IMR-90 (cell line): ENCODE measurements around the gene WNT7B. TPM values are rescaled to one million over a fixed set of nuclear protein-coding genes. Genes with fewer than 3 reads are reported as not detected.
A peak's percentile ranks its signal among the peaks of the same experiment; 100 is the strongest.

ENCODE experiments used
- ATAC-seq: fragments of 200-7000 bp; cut with Tn5 transposase; 2 replicates; pipeline ENCODE4 v1.9.1; 2020; ENCODE audit warnings: low read depth, mild to moderate bottlenecking, moderate library complexity
- BruUV-seq: library from RNA; stranded (reverse); fragments of 400-500 nt; replicated peaks from 2 replicates; lab custom pipeline; 2021; lab: Mats Ljungman, UMichigan
- CTCF ChIA-PET: fragments of 300-600 bp; formaldehyde crosslinking; extraction: SDS; loops from one replicate; lab custom pipeline; 2021; ENCODE audit warnings: antibody characterized with exemption; lab: Yijun Ruan, JAX
- POLR2A ChIA-PET: fragments of 300-600 bp; sonication (Branson Sonifier 250); formaldehyde crosslinking; loops from one replicate; lab custom pipeline; 2022; ENCODE audit warnings: antibody characterized with exemption; ENCODE audit not compliant: unreplicated experiment; lab: Charles Lee
- DNase-seq: peaks from one replicate; pipeline ENCODE4 v3.0.0; 2013
- H2AFZ ChIP-seq: replicated peaks from 2 replicates; pipeline ENCODE3; 2013; ENCODE audit warnings: low read length, mild to moderate bottlenecking; ENCODE audit not compliant: poor library complexity
- H2AK5ac ChIP-seq: 2 replicates; pipeline ENCODE4 v1.6.1; 2013; ENCODE audit warnings: low read depth, low read length, inconsistent platforms
- H2AK9ac ChIP-seq: replicated peaks from 2 replicates; pipeline ENCODE3; 2013; ENCODE audit warnings: mild to moderate bottlenecking, low read depth, low read length, moderate library complexity; ENCODE audit not compliant: poor library complexity
- H2BK120ac ChIP-seq: 2 replicates; pipeline ENCODE4 v1.6.1; 2013; ENCODE audit warnings: low read depth, low read length, inconsistent platforms
- H2BK15ac ChIP-seq: 3 replicates; pipeline ENCODE4 v1.6.1; 2013; ENCODE audit warnings: low read depth, low read length, inconsistent platforms
- H2BK20ac ChIP-seq: 2 replicates; pipeline ENCODE4 v1.6.1; 2013; ENCODE audit warnings: low read depth, mild to moderate bottlenecking, inconsistent platforms, low read length, moderate library complexity
- H2BK5ac ChIP-seq: 2 replicates; pipeline ENCODE4 v1.6.1; 2013; ENCODE audit warnings: mild to moderate bottlenecking, low read depth, low read length, inconsistent platforms; ENCODE audit not compliant: poor library complexity, severe bottlenecking
- H3K14ac ChIP-seq: replicated peaks from 2 replicates; pipeline ENCODE4 v1.6.1; 2013; ENCODE audit warnings: low read depth, low read length, inconsistent platforms
- H3K18ac ChIP-seq: 2 replicates; pipeline ENCODE4 v1.6.1; 2013; ENCODE audit warnings: low read depth, low read length, control low read depth
- H3K23ac ChIP-seq: 2 replicates; pipeline ENCODE4 v1.6.1; 2013; ENCODE audit warnings: low read depth, low read length, inconsistent platforms
- H3K27ac ChIP-seq: 2 replicates; pipeline ENCODE4 v1.5.1; 2013; ENCODE audit warnings: mild to moderate bottlenecking, control low read depth, low read length; ENCODE audit not compliant: insufficient read depth
- H3K27me3 ChIP-seq: 2 replicates; pipeline ENCODE4 v1.6.1; 2013; ENCODE audit warnings: low read length; ENCODE audit not compliant: control insufficient read depth, insufficient read depth
- H3K36me3 ChIP-seq: 2 replicates; pipeline ENCODE4 v1.6.1; 2013; ENCODE audit warnings: low read length, mixed read lengths; ENCODE audit not compliant: control insufficient read depth, insufficient read depth
- H3K4ac ChIP-seq: 2 replicates; pipeline ENCODE4 v1.6.1; 2013; ENCODE audit warnings: low read depth, low read length, inconsistent platforms
- H3K4me1 ChIP-seq: 2 replicates; pipeline ENCODE4 v1.6.1; 2013; ENCODE audit warnings: low read length, mixed read lengths; ENCODE audit not compliant: control insufficient read depth, insufficient read depth
- H3K4me2 ChIP-seq: 2 replicates; pipeline ENCODE4 v1.6.1; 2013; ENCODE audit warnings: low read depth, mild to moderate bottlenecking, control low read depth, low read length, moderate library complexity
- H3K4me3 ChIP-seq: 2 replicates; pipeline ENCODE4 v1.5.1; 2013; ENCODE audit warnings: low read depth, mild to moderate bottlenecking, control low read depth, low read length, moderate library complexity; ENCODE audit not compliant: insufficient read depth
- H3K56ac ChIP-seq: 2 replicates; pipeline ENCODE4 v1.6.1; 2013; ENCODE audit warnings: low read length, inconsistent platforms; ENCODE audit not compliant: insufficient read depth; ENCODE audit errors: extremely low read depth
- H3K79me1 ChIP-seq, 2 experiments: 2 replicates each; pipeline ENCODE4 v1.6.1; 2013; ENCODE audit warnings: low read length in 2 of 2, inconsistent platforms in 1 of 2, low read depth in 1 of 2
- H3K9ac ChIP-seq: 2 replicates; pipeline ENCODE4 v1.6.1; 2013; ENCODE audit warnings: low read depth, low read length, control low read depth
- H3K9me1 ChIP-seq: 2 replicates; pipeline ENCODE4 v1.6.1; 2013; ENCODE audit warnings: low read length, inconsistent platforms; ENCODE audit not compliant: insufficient read depth
- H3K9me3 ChIP-seq: 2 replicates; pipeline ENCODE4 v1.6.1; 2013; ENCODE audit warnings: low read length; ENCODE audit not compliant: control insufficient read depth, insufficient read depth
- H4K20me1 ChIP-seq: 2 replicates; pipeline ENCODE4 v1.6.1; 2013; ENCODE audit warnings: low read length, inconsistent platforms; ENCODE audit not compliant: insufficient read depth
- H4K5ac ChIP-seq: 2 replicates; pipeline ENCODE4 v1.6.1; 2013; ENCODE audit warnings: mild to moderate bottlenecking, low read depth, low read length, control low read depth
- H4K8ac ChIP-seq, 2 experiments: 2 replicates each; pipeline ENCODE4 v1.6.1; 2013; ENCODE audit warnings: low read depth in 2 of 2, low read length in 2 of 2, control low read depth in 1 of 2, inconsistent platforms in 1 of 2
- H4K91ac ChIP-seq: 2 replicates; pipeline ENCODE4 v1.6.1; 2013; ENCODE audit warnings: low read depth, low read length, inconsistent platforms; ENCODE audit not compliant: insufficient read depth
- BHLHE40 ChIP-seq: fragments of 150-350 bp; IDR thresholded peaks from 2 replicates; pipeline ENCODE4 v1.6.1; 2016; ENCODE audit warnings: mild to moderate bottlenecking, low read depth, low read length
- CEBPB ChIP-seq: IDR thresholded peaks from 2 replicates; pipeline ENCODE4 v1.6.1; 2012; ENCODE audit warnings: low read depth, low read length, improper control_type of control experiment
- CHD1 ChIP-seq: IDR thresholded peaks from 2 replicates; pipeline ENCODE4 v1.6.1; 2012; ENCODE audit warnings: low read depth, low read length, improper control_type of control experiment
- FOS ChIP-seq: fragments of 150-350 bp; IDR thresholded peaks from 2 replicates; pipeline ENCODE4 v1.6.1; 2016; ENCODE audit warnings: low read depth, low read length
- MAFK ChIP-seq: IDR thresholded peaks from 2 replicates; pipeline ENCODE4 v1.6.1; 2012; ENCODE audit warnings: low read depth, low read length, improper control_type of control experiment
- MAZ ChIP-seq: IDR thresholded peaks from 2 replicates; pipeline ENCODE4 v1.6.1; 2012; ENCODE audit warnings: low read depth, mild to moderate bottlenecking, low read length, improper control_type of control experiment, moderate library complexity, borderline replicate concordance
- MXI1 ChIP-seq: IDR thresholded peaks from 2 replicates; pipeline ENCODE4 v1.6.1; 2012; ENCODE audit warnings: low read depth, mild to moderate bottlenecking, low read length, moderate library complexity, borderline replicate concordance
- POLR2A ChIP-seq: IDR thresholded peaks from 2 replicates; pipeline ENCODE4 v1.6.1; 2012; ENCODE audit warnings: mild to moderate bottlenecking, low read depth, low read length
- RCOR1 ChIP-seq: IDR thresholded peaks from 2 replicates; pipeline ENCODE4 v1.6.1; 2012; ENCODE audit warnings: mild to moderate bottlenecking, low read length, improper control_type of control experiment; ENCODE audit not compliant: insufficient replicate concordance
- RFX5 ChIP-seq: IDR thresholded peaks from 2 replicates; pipeline ENCODE4 v1.8.0; 2012; ENCODE audit warnings: low read depth, mild to moderate bottlenecking, low read length, moderate library complexity
- SMC3 ChIP-seq: fragments of 150-350 bp; IDR thresholded peaks from 2 replicates; pipeline ENCODE4 v1.6.1; 2016; ENCODE audit warnings: low read depth, mild to moderate bottlenecking, antibody characterized with exemption, low read length, moderate library complexity
- WGBS, 2 experiments: methylation state at CpG; one replicate each; pipeline versions ENCODE4 v1.1.5 to v1.1.7; 2013; ENCODE audit warnings: missing lambda C conversion rate in 2 of 2; ENCODE audit not compliant: insufficient read length in 1 of 2; ENCODE audit errors: extremely low coverage in 2 of 2; 5-methylcytosine and 5-hydroxymethylcytosine counted together
- dilution Hi-C: fragments of 300-500 bp; cut with HindIII; formaldehyde crosslinking; loops from one replicate; pipeline ENCODE4 v1.14.3; 2018; ENCODE audit warnings: low sequenced_read_pairs; ENCODE audit not compliant: unreplicated experiment
- in situ Hi-C: fragments of 300-500 bp; cut with MboI; formaldehyde crosslinking; loops from 3 replicates; pipeline ENCODE4 v1.14.3; 2019; ENCODE audit warnings: low sequenced_read_pairs, inconsistent platforms, mixed read lengths
- intact Hi-C: fragments of 100-400 bp; cut with micrococcal nuclease; formaldehyde crosslinking; loops from 2 replicates; pipeline ENCODE4 v1.10.0; 2022
- polyA plus RNA-seq, 3 experiments: library from polyadenylated mRNA; depleted of rRNA; stranded (reverse); fragments of >200 nt; gene quantifications; 2 replicates each; pipeline ENCODE4 v1.2.3, GENCODE V29; 2012; ENCODE audit warnings: low replicate concordance in 1 of 3
- total RNA-seq: library from RNA; depleted of rRNA; stranded (reverse); fragments of >200 nt; gene quantifications from 2 replicates; pipeline ENCODE4 v1.2.3, GENCODE V29; 2012
- TF ChIP-seq, protein P1 (sequence below): fragments of 150-350 bp; IDR thresholded peaks from 2 replicates; pipeline ENCODE4 v1.6.1; 2016; ENCODE audit warnings: low read depth, mild to moderate bottlenecking, low read length, moderate library complexity, borderline replicate concordance
- TF ChIP-seq, protein P2 (sequence below): conservative IDR thresholded peaks from 2 replicates; pipeline ENCODE4 v1.5.1; 2012; ENCODE audit warnings: mild to moderate bottlenecking, low read depth, low read length, improper control_type of control experiment
- TF ChIP-seq, protein P3 (sequence below): fragments of 150-350 bp; IDR thresholded peaks from 2 replicates; pipeline ENCODE4 v1.6.1; 2017; ENCODE audit warnings: mild to moderate bottlenecking, antibody characterized with exemption, low read length, low read depth

Gene WNT7B
- total and polyA plus RNA-seq, 2 of the 4 experiments (the other 2 are of a cell fraction): under 0.01 to 0.15 TPM

DNA sequence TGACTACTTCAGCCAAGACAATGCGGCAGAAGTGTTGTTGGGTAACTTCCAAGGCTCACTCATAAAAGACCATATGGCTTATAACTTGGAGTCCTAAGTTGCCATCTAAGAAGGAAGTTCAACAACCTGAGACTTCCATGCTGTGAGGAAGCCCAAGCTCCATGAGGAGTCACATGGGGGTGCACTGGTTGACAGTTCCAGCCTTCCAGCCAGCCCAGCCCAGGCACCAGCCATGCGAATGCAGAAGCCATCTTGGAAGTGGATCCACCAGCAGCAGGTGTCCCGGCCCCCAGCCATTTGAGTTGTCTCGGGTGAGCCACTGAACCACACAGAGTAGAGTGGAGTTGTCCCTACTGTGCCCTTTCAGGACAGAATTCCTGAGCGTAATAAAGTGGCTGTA lies 32.8 kb upstream of the WNT7B start:
- TF ChIP-seq CEBPB (no peak), MAFK (no peak), RFX5 (no peak), BHLHE40 (no peak), SMC3 (no peak), POLR2A (no peak), MXI1 (no peak), MAZ (no peak), CHD1 (no peak), RCOR1 (no peak), FOS (no peak)
- TF ChIP-seq, protein P1, sequence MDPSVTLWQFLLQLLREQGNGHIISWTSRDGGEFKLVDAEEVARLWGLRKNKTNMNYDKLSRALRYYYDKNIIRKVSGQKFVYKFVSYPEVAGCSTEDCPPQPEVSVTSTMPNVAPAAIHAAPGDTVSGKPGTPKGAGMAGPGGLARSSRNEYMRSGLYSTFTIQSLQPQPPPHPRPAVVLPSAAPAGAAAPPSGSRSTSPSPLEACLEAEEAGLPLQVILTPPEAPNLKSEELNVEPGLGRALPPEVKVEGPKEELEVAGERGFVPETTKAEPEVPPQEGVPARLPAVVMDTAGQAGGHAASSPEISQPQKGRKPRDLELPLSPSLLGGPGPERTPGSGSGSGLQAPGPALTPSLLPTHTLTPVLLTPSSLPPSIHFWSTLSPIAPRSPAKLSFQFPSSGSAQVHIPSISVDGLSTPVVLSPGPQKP: no peak
- TF ChIP-seq, protein P2, sequence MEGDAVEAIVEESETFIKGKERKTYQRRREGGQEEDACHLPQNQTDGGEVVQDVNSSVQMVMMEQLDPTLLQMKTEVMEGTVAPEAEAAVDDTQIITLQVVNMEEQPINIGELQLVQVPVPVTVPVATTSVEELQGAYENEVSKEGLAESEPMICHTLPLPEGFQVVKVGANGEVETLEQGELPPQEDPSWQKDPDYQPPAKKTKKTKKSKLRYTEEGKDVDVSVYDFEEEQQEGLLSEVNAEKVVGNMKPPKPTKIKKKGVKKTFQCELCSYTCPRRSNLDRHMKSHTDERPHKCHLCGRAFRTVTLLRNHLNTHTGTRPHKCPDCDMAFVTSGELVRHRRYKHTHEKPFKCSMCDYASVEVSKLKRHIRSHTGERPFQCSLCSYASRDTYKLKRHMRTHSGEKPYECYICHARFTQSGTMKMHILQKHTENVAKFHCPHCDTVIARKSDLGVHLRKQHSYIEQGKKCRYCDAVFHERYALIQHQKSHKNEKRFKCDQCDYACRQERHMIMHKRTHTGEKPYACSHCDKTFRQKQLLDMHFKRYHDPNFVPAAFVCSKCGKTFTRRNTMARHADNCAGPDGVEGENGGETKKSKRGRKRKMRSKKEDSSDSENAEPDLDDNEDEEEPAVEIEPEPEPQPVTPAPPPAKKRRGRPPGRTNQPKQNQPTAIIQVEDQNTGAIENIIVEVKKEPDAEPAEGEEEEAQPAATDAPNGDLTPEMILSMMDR: no peak
- TF ChIP-seq, protein P3, sequence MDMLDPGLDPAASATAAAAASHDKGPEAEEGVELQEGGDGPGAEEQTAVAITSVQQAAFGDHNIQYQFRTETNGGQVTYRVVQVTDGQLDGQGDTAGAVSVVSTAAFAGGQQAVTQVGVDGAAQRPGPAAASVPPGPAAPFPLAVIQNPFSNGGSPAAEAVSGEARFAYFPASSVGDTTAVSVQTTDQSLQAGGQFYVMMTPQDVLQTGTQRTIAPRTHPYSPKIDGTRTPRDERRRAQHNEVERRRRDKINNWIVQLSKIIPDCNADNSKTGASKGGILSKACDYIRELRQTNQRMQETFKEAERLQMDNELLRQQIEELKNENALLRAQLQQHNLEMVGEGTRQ: no peak
- Histone ChIP-seq H3K9ac (no peak overlapping the region), H2AFZ (peak overlapping the region; percentile 32), H3K18ac (no peak overlapping the region), H3K23ac (no peak overlapping the region), H4K20me1 (no peaks in the 10 kb centered on the region), H3K4me1 (peaks cover 30% of the 10 kb centered on the region), H3K36me3 (no peaks in the 10 kb centered on the region), H3K4me2 (no peak overlapping the region), H3K79me1 (peaks cover 3 to 15% of the 10 kb centered on the region in 2 experiments; a peak in 2 of 4 replicates), H3K27ac (no peak overlapping the region), H2BK5ac (no peak overlapping the region), H2BK20ac (no peak overlapping the region), H3K4me3 (no peak overlapping the region), H2AK9ac (no peak overlapping the region), H3K9me3 (peaks cover 5% of the 10 kb centered on the region), H3K27me3 (no peaks in the 10 kb centered on the region), H3K4ac (no peak overlapping the region), H3K9me1 (no peaks in the 10 kb centered on the region), H3K14ac (no peak overlapping the region), H2BK15ac (no peak overlapping the region), H4K8ac (no peak overlapping the region), H2BK120ac (no peak overlapping the region), H4K91ac (no peak overlapping the region), H3K56ac (no peak overlapping the region), H2AK5ac (peak overlapping the region; percentile 20; the same call in 1 of the 2 replicates), H4K5ac (no peak overlapping the region)
- DNase-seq: no peak
- dilution Hi-C loops: no loop called here
- POLR2A ChIA-PET: no interaction called here
- intact Hi-C loops: no loop called here
- no TSS peak for BruUV-seq
- ATAC-seq: no peak
- in situ Hi-C loops: loop anchor here (5.0 kb wide), 1 partner anchor 108 kb away; no protein-coding TSS in a partner anchor
- CTCF ChIA-PET: no interaction called here
- WGBS, 2 experiments: 100% methylated on average over 1 of the region's 5 CpGs; no CpG with 5 or more reads in 1 of the 2 experiments
